GM21390 (cell line): ENCODE data around the gene PLD4.
"Not testable (repeated sequence)": the region's sequence is repeated elsewhere in the genome, so short reads cannot be mapped to it uniquely, and the experiment has no call there.

ENCODE experiments used
- ATAC-seq: cut with Tn5 transposase; IDR thresholded peaks from one replicate; pipeline ENCODE4 v1.9.1; 2021; ENCODE audit not compliant: unreplicated experiment

The PLD4 gene

GRCh38 chr14:104924421-104925213, at the start of gene PLD4:
PLD4 (plus strand) TSS chr14:104924879; CDS start chr14:104927141, 2,262 bp downstream.
- no peak for ATAC-seq

- no peak for ATAC-seq
Measured at GRCh38 chr14:104875412-104875751, 49.3 kb upstream of the PLD4 start.

- ATAC-seq, result no peak
Measured at GRCh38 chr14:104875811-104876210, 48.9 kb upstream of the PLD4 start.

GRCh38 chr14:104876251-104876699, 48.4 kb upstream of the PLD4 start:
- no peak for ATAC-seq

GRCh38 chr14:104877066-104877805, 47.4 kb upstream of the PLD4 start:
- ATAC-seq, result no peak

GRCh38 chr14:104877806-104878550, 46.7 kb upstream of the PLD4 start:
- ATAC-seq, result no peak

- no peak for ATAC-seq
Measured at GRCh38 chr14:104878582-104878981, 46.1 kb upstream of the PLD4 start.

GRCh38 chr14:104879201-104879982, 45.3 kb upstream of the PLD4 start:
- no peak for ATAC-seq

- no peak for ATAC-seq
Measured at GRCh38 chr14:104879983-104880565, 44.6 kb upstream of the PLD4 start.

- no peak for ATAC-seq
Measured at GRCh38 chr14:104880584-104881210, 44.0 kb upstream of the PLD4 start.

GRCh38 chr14:104881369-104881979, 43.2 kb upstream of the PLD4 start:
- ATAC-seq, result no peak

- ATAC-seq, result no peak
Measured at GRCh38 chr14:104882325-104882973, 42.2 kb upstream of the PLD4 start.

GRCh38 chr14:104882991-104883660, 41.6 kb upstream of the PLD4 start:
- no peak for ATAC-seq

- ATAC-seq, result no peak
Measured at GRCh38 chr14:104883681-104884361, 40.9 kb upstream of the PLD4 start.

- ATAC-seq, result not testable (repeated sequence)
Measured at GRCh38 chr14:104884381-104884780, 40.3 kb upstream of the PLD4 start.

- no peak for ATAC-seq
Measured at GRCh38 chr14:104885031-104885972, 39.4 kb upstream of the PLD4 start.
